Activated CD8-positive, alpha-beta memory T cell treated with anti-CD3 and anti-CD28 coated beads for 48 hours (primary cell): ENCODE measurements around the gene GPR32.
"Not testable (repeated sequence)": the region's sequence is repeated elsewhere in the genome, so short reads cannot be mapped to it uniquely, and the experiment has no call there.

Experiments used
- DNase-seq, 3 experiments: peaks; one replicate each; pipeline ENCODE4 v3.0.0-alpha.2; 2020; ENCODE audit warnings: low read depth in 2 of 3, low spot score in 2 of 3

Gene GPR32

GRCh38 chr19:50798659-50799546, 28.6 kb downstream of the GPR32 start:
- DNase-seq = no peak

DNA sequence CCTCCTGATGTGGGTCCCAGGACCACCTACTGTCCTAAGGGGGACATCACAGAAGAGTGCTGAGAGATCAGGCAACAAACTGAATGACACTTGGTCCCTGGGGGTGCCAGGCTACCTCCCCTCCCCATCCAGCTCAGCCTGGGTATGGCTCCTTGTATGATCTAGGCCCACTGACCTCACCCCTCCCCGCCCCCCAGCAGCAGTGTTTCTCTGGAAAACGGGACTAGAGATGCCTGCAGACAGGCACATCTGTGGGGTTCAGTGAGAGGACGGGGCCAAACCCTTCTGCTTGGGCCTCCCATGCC, 29.2 kb downstream of the GPR32 start:
- no peak for DNase-seq

GRCh38 chr19:50801107-50801506, 30.8 kb downstream of the GPR32 start:
- DNase-seq = no peak

DNA sequence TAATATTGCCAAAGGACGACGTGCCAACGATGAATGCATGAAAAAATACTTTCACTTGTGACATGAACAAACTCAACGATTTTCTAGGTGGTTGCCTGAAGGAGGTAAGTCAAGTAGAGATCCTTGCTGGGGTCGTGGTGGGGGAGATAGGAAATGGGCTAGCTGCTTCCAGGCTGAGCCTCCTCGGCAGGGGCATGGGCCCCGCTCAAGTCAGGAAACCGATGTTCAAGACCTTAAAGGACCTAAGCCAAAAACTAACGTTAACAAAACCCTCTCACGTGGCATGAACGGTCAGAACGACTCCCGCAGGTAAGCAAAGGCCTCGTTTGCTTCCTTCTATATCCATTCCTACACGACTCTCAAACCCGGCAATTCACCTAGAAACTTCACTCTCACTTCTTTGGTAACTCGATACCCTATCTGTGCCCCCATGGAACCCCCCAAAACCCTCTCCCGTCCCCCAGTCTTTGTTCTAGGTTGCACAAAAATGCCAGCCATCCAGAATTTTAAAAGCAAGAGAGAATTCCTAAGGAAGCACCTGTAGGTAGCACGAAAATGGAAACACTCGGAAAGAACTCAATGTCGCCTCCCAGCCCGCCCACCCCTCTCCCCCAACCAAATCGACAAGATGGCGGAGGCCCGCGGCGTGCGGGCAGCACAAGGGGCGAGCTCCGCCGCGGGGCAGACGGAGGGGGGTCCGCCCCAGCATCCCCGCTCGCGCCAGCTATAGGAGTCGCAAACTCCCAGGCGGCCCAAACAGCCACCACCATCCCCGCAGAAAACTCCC, 33.6 kb downstream of the GPR32 start:
- DNase-seq = no peak

DNA sequence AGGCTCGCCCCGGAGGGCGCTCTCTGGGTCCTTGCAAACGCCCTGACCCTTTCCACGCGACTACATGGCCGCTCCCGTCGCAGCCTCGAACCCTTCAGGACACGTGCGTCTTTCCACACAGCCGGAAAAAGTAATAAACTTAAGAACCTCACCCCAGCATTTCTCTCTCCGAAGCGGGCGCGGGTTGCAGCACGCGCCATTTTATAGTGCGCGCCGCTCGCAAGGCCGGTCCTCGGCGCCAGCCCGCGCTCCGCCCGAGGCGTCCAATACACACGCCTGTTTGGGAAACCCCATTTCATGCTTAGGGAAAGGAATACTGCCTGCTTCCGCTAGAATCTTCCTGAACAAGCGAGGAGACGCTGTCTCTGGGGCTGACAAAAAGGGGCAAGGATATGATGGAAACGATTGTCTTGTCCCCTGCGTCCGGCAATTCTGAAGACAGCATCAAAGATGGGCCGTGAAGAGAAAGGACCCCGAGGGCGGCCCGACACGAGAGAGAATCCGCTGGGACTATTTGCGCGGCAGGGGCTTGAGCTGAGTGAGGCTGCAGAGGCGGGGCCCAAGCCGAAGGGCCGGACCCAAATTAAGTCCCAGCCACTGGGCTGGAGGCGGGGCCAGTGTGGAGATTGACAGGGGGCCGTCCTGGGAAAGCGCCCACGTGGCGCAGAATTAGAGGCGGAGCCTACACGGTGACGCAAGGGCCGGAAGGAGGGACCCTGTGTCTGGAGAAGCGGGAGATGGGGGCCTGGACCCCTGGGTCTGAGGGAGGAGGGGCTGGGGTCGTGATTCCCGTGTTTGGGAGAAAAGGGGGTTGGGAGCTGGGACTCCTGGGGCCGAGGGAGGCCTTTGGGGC, 34.4 kb downstream of the GPR32 start:
- peak; percentile 84 to 94 (median 90) for DNase-seq

GRCh38 chr19:50808856-50809255, 38.6 kb downstream of the GPR32 start:
- no peak for DNase-seq

- DNase-seq = not testable (repeated sequence)
These were observed 41.5 kb downstream of the GPR32 start for GRCh38 chr19:50811622-50812238.

- no peak for DNase-seq
These were observed 42.2 kb downstream of the GPR32 start for GRCh38 chr19:50812474-50812873.

- no peak for DNase-seq
These were observed 44.6 kb downstream of the GPR32 start for GRCh38 chr19:50814883-50815282.

GRCh38 chr19:50815439-50815838, 45.2 kb downstream of the GPR32 start:
- no peak for DNase-seq

GRCh38 chr19:50817941-50818858, 47.9 kb downstream of the GPR32 start:
- no peak for DNase-seq

GRCh38 chr19:50818859-50819472, 48.7 kb downstream of the GPR32 start:
- DNase-seq = no peak

DNA sequence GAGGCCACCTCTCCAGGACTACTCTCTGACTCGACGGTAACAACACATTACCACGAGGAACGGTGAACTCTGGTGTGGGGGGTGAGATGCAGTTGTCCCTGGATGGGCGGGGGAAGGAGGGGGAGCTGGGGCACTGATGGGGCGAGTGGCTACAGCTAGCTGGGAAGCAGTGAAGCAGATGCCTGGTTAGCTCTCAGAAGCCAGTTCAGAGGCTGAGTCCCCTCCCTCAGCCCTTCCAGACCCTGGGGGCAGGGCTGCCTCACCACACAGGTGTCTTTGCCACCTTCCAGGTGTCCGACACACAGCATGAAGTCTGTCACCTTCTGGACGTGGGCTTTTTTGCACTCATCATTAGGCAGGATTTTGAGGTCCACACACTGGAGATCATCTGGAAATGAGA, 49.4 kb downstream of the GPR32 start:
- no peak for DNase-seq

GRCh38 chr19:50820086-50820485, 49.8 kb downstream of the GPR32 start:
- no peak for DNase-seq

DNA sequence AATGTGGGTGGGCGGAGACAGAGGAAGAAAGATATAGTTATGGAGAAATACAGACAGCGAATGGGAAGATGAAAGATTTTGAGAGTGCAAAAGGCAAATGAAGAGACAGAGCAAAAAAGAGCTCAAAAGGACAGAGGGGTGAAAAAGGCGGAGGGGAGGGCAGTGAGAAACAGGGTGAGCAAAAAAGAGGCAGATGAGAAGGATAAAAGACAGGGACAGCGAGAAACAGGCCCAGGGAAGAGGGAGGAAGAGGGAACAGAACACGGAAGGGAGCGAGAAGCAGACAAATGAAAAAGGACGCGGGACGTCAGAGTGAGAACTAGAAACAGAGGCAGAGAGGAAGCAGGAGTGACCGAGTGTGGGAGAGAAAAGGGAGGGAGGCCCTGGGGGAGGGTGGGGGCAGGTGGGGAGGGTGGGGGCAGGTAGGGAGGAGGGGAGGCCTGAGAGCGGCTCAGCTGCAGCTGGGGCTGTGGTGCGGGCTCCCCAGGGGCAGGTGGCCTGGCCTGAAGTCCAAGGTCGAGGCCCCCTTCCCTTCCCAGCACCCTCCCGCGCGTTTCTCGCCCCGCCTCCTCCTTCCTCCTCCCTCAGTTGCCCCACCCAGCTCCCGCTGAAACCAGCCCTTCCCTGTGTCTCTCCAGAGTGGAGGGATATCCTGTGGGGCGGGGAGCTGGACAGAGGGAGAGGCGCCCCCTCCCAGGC, 50.4 kb downstream of the GPR32 start:
- DNase-seq = no peak

DNA sequence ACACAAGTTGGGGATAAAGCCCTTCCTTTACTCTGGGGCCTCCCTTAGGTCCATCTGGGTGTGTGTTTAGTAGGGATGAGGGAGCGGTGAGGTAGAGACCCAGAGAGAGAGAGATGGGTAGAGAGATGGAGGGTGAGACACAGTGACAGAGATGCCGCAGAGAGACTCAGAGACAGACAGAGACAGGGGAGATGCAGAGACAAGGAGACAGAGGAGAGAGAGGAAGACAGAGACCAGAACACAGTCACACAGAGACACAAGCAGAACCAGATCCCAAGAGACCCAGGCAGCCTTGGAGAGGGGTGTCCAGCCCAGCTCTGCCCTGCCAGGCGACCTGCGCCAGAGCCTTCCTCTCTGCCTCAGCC, 51.0 kb downstream of the GPR32 start:
- DNase-seq = no peak
